ENCODE data around the gene LEF1. TPM values are rescaled to one million over a fixed set of nuclear protein-coding genes. Genes with fewer than 3 reads are reported as not detected.

LEF1 gene
- total and polyA plus RNA-seq, 2 donors (not counting 1 experiment from before 2014, with no cell fraction given), result 2.4 to 5.1 TPM

GRCh38 chr4:108174856-108175255 is 6.1 kb upstream of the LEF1 start:
- peaks cover 19% of the 10 kb centered on the region for H3K4me1 Mint-ChIP-seq
- H3K27me3 Mint-ChIP-seq, result peaks cover 60% of the 10 kb centered on the region
- Histone ChIP-seq H3K4me3 (ENCODE audit: control extremely low read depth in 1 of 5, extremely low read depth in 1 of 5, insufficient read depth in 1 of 5, low read depth in 2 of 5, low read length in 4 of 5) (no peak overlapping the region), H2AFZ (ENCODE audit: insufficient read depth, low read depth, low read length, poor library complexity, severe bottlenecking) (no peak overlapping the region), H3K4me2 (replicated peaks; ENCODE audit: low read depth, low read length, poor library complexity, severe bottlenecking) (no peak overlapping the region), H3K27ac (ENCODE audit: low read length in 2 of 2) (no peak overlapping the region), H3K9ac (ENCODE audit: low read length) (no peak overlapping the region), H3K27me3 (replicated peaks in 1 of 4; ENCODE audit: control extremely low read depth in 1 of 4, control insufficient read depth in 3 of 4, insufficient read depth in 4 of 4, low read length in 3 of 4) (peaks cover 0 to 38% (median 27%) of the 10 kb centered on the region in 4 experiments), H3K9me3 (ENCODE audit: control extremely low read depth in 1 of 3, control insufficient read depth in 2 of 3, insufficient read depth in 1 of 3, low read length in 2 of 3) (peaks cover 0 to 12% (median 0%) of the 10 kb centered on the region in 3 donors), H3K4me1 (ENCODE audit: control insufficient read depth in 2 of 2, insufficient read depth in 2 of 2, low read length in 2 of 2) (peaks cover 21% of the 10 kb centered on the region in 2 donors), H3K36me3 (replicated peaks in 1 of 2; ENCODE audit: control extremely low read depth in 1 of 2, control insufficient read depth in 1 of 2, extremely low read depth in 1 of 2, insufficient read depth in 2 of 2, low read length in 1 of 2) (no peaks in the 10 kb centered on the region), H4K20me1 (ENCODE audit: control insufficient read depth, insufficient read depth, low read length, poor library complexity, severe bottlenecking) (no peaks in the 10 kb centered on the region), H3K79me2 (ENCODE audit: control insufficient read depth, insufficient read depth, low read length) (no peaks in the 10 kb centered on the region)
- no peak for DNase-seq
- H3K9me3 Mint-ChIP-seq (ENCODE audit: insufficient read depth), result no peaks in the 10 kb centered on the region
- ChIA-PET POLR2A (no interaction called here), CTCF (no interaction called here)
- no peak for ATAC-seq (ENCODE audit: low read depth)
- no peak overlapping the region for H3K4me3 Mint-ChIP-seq
- intact Hi-C loops (cut with micrococcal nuclease), result no loop called here
- TF ChIP-seq EZH2 (IDR thresholded peaks at IDR 0.05; ENCODE audit: borderline replicate concordance, insufficient read depth, low read depth, low read length, poor library complexity, severe bottlenecking) (no peak), CTCF (IDR thresholded peaks at IDR 0.05) (no peak)
- H3K27ac Mint-ChIP-seq, result no peak overlapping the region

DNA sequence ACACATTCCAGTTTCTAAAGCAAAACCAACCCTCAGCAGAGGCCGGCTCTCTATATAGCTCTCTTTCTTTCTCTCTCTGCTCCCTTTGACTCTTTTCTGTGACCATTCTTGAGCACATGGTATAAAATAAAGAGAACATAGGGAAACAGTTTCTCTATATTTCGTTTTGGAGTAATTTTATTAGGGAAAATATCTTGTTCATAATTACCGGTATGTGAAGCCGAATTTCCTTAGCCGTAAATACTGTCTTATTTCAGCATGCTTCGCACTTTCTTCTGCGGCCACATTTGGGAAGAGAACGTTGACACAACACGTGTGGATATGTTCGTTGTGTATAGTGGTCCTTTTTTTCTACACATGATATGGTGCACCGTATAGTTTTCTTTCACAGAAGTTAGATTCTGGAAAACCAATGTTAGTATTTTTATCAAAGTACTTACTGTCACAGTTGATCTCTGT is 4.9 kb upstream of the LEF1 start:
- H3K4me2 ChIP-seq (replicated peaks; ENCODE audit: low read depth, low read length, poor library complexity, severe bottlenecking), result peak overlapping the region; percentile 80
- peaks cover 0 to 12% (median 0%) of the 10 kb centered on the region in 3 donors for H3K9me3 ChIP-seq (ENCODE audit: control extremely low read depth in 1 of 3, control insufficient read depth in 2 of 3, insufficient read depth in 1 of 3, low read length in 2 of 3)
- no peaks in the 10 kb centered on the region for H3K36me3 ChIP-seq (replicated peaks in 1 of 2; ENCODE audit: control extremely low read depth in 1 of 2, control insufficient read depth in 1 of 2, extremely low read depth in 1 of 2, insufficient read depth in 2 of 2, low read length in 1 of 2)
- WGBS (ENCODE audit: insufficient coverage), result 97% methylated on average over 4 of the region's 11 CpGs
- no peaks in the 10 kb centered on the region for H3K79me2 ChIP-seq (ENCODE audit: control insufficient read depth, insufficient read depth, low read length)
- H3K27ac ChIP-seq (ENCODE audit: low read length in 2 of 2), result no peak overlapping the region
- H3K4me1 ChIP-seq (ENCODE audit: control insufficient read depth in 2 of 2, insufficient read depth in 2 of 2, low read length in 2 of 2), result peaks cover 29 to 32% of the 10 kb centered on the region in 2 donors
- Mint-ChIP-seq H3K27me3 (peaks cover 67% of the 10 kb centered on the region), H3K27ac (no peak overlapping the region), H3K4me1 (peaks cover 27% of the 10 kb centered on the region), H3K4me3 (peak overlapping the region; percentile 87), H3K9me3 (ENCODE audit: insufficient read depth) (no peaks in the 10 kb centered on the region)
- intact Hi-C loops (cut with micrococcal nuclease), result no loop called here
- H4K20me1 ChIP-seq (ENCODE audit: control insufficient read depth, insufficient read depth, low read length, poor library complexity, severe bottlenecking), result no peaks in the 10 kb centered on the region
- peak overlapping the region; percentile 87 for H2AFZ ChIP-seq (ENCODE audit: insufficient read depth, low read depth, low read length, poor library complexity, severe bottlenecking)
- DNase-seq, result no peak
- TF ChIP-seq CTCF (IDR thresholded peaks at IDR 0.05) (no peak), EZH2 (IDR thresholded peaks at IDR 0.05; ENCODE audit: borderline replicate concordance, insufficient read depth, low read depth, low read length, poor library complexity, severe bottlenecking) (no peak)
- no peak for ATAC-seq (ENCODE audit: low read depth)
- ChIA-PET CTCF (no interaction called here), POLR2A (no interaction called here)
- H3K9ac ChIP-seq (ENCODE audit: low read length), result peak overlapping the region; percentile 59
- peaks cover 0 to 50% (median 36%) of the 10 kb centered on the region in 4 experiments for H3K27me3 ChIP-seq (replicated peaks in 1 of 4; ENCODE audit: control extremely low read depth in 1 of 4, control insufficient read depth in 3 of 4, insufficient read depth in 4 of 4, low read length in 3 of 4)
- peak overlapping the region in 4 of 5 experiments; percentile 45 to 55 (median 54) for H3K4me3 ChIP-seq (ENCODE audit: control extremely low read depth in 1 of 5, extremely low read depth in 1 of 5, insufficient read depth in 1 of 5, low read depth in 2 of 5, low read length in 4 of 5)

All from B cell (primary cell).